Fibroblast of villous mesenchyme (primary cell): ENCODE data around the gene CALHM5. TPM values are rescaled to one million over a fixed set of nuclear protein-coding genes. Genes with fewer than 3 reads are reported as not detected.
A peak's percentile ranks its signal among the peaks of the same experiment; 100 is the strongest.

Source experiments
- DNase-seq: peaks from one replicate; pipeline ENCODE4 v3.0.0-alpha.2; 2010; ENCODE audit warnings: low read depth
- H3K4me3 ChIP-seq: 2 replicates; pipeline ENCODE4 v1.5.1; 2011; ENCODE audit warnings: low read depth, mild to moderate bottlenecking, low read length
- total RNA-seq: library from RNA; depleted of rRNA; stranded (reverse); fragments of >200 nt; gene quantifications from 2 replicates; pipeline ENCODE4 v1.2.3, GENCODE V29; 2012
- TF ChIP-seq, protein P1 (sequence below): IDR thresholded peaks from 2 replicates; pipeline ENCODE4 v1.5.1; 2012; ENCODE audit warnings: low read depth, mild to moderate bottlenecking, low read length; ENCODE audit not compliant: insufficient read depth

The CALHM5 gene
- total RNA-seq, 1 donor, result 4.7 TPM

- no peak for DNase-seq
- no peak overlapping the region for H3K4me3 ChIP-seq
- TF ChIP-seq, protein P1, sequence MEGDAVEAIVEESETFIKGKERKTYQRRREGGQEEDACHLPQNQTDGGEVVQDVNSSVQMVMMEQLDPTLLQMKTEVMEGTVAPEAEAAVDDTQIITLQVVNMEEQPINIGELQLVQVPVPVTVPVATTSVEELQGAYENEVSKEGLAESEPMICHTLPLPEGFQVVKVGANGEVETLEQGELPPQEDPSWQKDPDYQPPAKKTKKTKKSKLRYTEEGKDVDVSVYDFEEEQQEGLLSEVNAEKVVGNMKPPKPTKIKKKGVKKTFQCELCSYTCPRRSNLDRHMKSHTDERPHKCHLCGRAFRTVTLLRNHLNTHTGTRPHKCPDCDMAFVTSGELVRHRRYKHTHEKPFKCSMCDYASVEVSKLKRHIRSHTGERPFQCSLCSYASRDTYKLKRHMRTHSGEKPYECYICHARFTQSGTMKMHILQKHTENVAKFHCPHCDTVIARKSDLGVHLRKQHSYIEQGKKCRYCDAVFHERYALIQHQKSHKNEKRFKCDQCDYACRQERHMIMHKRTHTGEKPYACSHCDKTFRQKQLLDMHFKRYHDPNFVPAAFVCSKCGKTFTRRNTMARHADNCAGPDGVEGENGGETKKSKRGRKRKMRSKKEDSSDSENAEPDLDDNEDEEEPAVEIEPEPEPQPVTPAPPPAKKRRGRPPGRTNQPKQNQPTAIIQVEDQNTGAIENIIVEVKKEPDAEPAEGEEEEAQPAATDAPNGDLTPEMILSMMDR, result no peak
Observed at GRCh38 chr6:116508527-116508926, 2.9 kb upstream of the CALHM5 start.

DNA sequence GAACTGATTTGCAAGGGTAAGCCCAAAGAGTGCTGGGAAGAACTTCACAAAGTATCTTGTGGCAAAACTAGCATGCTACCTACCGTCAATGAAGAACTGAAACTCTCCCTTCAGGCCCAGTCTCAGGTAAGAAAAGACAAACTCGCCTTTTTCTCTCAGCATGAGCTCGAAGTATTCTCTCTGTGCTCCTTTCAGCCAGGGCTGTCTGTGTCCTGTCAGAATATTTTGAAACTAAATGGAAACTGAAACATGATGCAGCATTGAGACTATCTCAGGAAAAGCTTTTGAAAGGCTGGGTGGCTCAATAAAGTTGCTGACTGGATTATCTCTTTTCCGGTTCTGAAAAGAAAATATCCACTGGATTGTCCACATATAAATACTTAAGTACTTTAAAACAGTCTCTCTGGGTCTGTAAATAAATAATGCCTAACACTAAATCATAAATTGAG, 696 bp downstream of the CALHM5 start:
- peak; percentile 47 for DNase-seq
- peak overlapping the region; percentile 50 for H3K4me3 ChIP-seq
- TF ChIP-seq, protein P1, result no peak

DNA sequence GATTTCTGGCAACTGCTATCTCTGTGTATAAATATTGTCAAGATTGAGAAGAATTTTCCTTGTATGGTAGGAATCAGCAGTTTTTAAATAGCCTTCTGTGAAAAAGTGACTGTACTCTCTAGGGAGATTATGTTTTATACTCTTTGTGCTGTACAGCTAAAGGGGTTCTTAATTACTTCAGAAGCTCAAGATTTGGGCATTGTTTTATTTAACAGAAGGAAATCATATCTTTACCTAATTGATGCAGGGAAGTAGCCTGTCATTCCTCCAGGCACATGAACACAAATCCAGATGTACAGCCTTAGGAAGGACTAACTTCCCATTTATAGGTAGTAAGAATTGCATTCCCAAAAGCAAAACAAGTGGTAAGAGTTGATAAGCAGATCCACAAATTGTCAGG, 1.3 kb downstream of the CALHM5 start:
- H3K4me3 ChIP-seq, result peak overlapping the region; percentile 50
- TF ChIP-seq, protein P1, result no peak
- DNase-seq, result no peak

DNA sequence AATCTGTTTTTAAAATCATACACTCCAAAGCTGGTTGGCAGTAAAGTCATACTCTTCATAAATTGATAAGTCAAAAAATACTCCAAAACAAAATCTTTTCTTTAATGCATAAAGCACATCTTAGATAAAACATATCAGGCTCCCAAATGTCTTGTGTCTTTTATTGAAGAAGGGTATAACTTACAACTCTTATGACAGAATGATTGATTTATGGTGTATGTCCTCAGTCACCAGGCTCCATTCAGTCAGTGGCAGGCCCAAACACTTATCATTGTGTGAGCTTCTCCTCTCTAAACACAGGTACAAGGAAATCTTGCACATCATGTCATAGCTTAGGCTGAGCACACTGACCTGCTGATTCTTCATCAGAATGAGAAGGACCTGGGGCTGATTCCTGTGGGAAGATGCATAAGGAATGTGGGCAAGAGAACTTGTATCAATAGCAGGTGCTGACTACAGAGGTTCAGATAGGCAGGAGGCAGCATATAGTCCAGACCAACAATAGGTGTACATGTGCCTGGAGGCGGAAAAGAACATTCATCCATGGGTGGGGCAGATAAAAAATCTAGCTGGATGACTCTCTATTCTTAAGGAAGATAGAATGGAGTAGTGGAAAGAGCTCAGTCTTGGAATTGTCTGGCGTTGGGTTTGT, 1.9 kb downstream of the CALHM5 start:
- no peak overlapping the region for H3K4me3 ChIP-seq
- no peak for DNase-seq
- TF ChIP-seq, protein P1, result no peak

DNA sequence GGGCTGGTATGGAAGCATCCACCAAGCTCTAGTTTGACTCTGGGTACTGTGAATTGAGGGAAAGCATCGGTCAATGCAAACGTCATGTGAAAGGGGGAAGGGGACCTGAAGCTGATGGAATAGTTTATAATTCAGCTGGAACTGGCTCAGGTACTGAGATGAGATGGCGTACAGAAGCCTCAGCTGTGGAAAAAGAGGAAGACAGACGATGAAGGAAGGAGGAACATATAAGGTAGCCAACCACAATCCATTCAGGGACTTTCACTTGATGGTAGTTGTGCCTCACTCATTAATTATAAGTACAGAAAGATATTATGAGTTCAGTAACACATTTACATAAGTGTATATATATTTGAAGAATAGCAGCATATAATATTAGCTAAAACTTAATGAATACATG, 2.7 kb downstream of the CALHM5 start:
- TF ChIP-seq, protein P1, result no peak
- H3K4me3 ChIP-seq, result no peak overlapping the region

GRCh38 chr6:116515141-116515540, 3.7 kb downstream of the CALHM5 start:
- no peak for DNase-seq
- TF ChIP-seq, protein P1, result no peak
- no peak overlapping the region for H3K4me3 ChIP-seq

More for the DNA sequence above, 2.7 kb downstream of the CALHM5 start:
- no peak for DNase-seq
